GM12891 (cell line): ENCODE measurements around the gene ATE1.

ENCODE experiments used
- DNase-seq: peaks from one replicate; pipeline ENCODE4 v3.0.0; 2011; ENCODE audit warnings: low spot score; ENCODE audit not compliant: insufficient read length
- FAIRE-seq: peaks from 2 replicates; lab custom pipeline; 2011; peaks lifted over from hg19 to GRCh38; lab: Jason Lieb, UNC
- PAX5 ChIP-seq: IDR thresholded peaks from 2 replicates; pipeline ENCODE4 v1.6.1; 2011; ENCODE audit warnings: low read length, moderate library complexity, mild to moderate bottlenecking; ENCODE audit not compliant: insufficient read depth, severe bottlenecking
- POLR2A ChIP-seq: IDR thresholded peaks from 2 replicates; pipeline ENCODE4 v1.6.1; 2011; ENCODE audit warnings: low read depth, low read length, control low read depth
- POLR2AphosphoS5 ChIP-seq: IDR thresholded peaks from 2 replicates; pipeline ENCODE4 v1.6.1; 2011; ENCODE audit warnings: low read depth, low read length, control low read depth
- POU2F2 ChIP-seq: IDR thresholded peaks from 2 replicates; pipeline ENCODE4 v1.6.1; 2011; ENCODE audit warnings: low read depth, mild to moderate bottlenecking, control low read depth, low read length, moderate library complexity
- SPI1 ChIP-seq: IDR thresholded peaks from 2 replicates; pipeline ENCODE4 v1.6.1; 2011; ENCODE audit warnings: low read depth, low read length, control low read depth
- TAF1 ChIP-seq: IDR thresholded peaks from 2 replicates; pipeline ENCODE4 v1.6.1; 2011; ENCODE audit warnings: low read depth, low read length, control low read depth

Gene ATE1

GRCh38 chr10:121754666-121755065 is 173.2 kb downstream of the ATE1 start:
- FAIRE-seq (peak; percentile 16), DNase-seq (no peak)
- TF ChIP-seq PAX5 (no peak), POLR2A (no peak), TAF1 (no peak), SPI1 (no peak), POLR2AphosphoS5 (no peak), POU2F2 (no peak)

- FAIRE-seq (peak; percentile 20), DNase-seq (peak; percentile 11)
- TF ChIP-seq PAX5 (no peak), TAF1 (no peak), SPI1 (peak; percentile 71), POU2F2 (no peak)
Measured at GRCh38 chr10:121753726-121754476, 173.9 kb downstream of the ATE1 start.

- no peak for DNase-seq
- no peak for FAIRE-seq
- TF ChIP-seq PAX5 (no peak), TAF1 (no peak), POLR2A (no peak), SPI1 (no peak), POLR2AphosphoS5 (no peak), POU2F2 (no peak)
Measured at GRCh38 chr10:121751191-121751760, 176.6 kb downstream of the ATE1 start.

- FAIRE-seq: no peak
- no peak for DNase-seq
- TF ChIP-seq SPI1: no peak
Measured at GRCh38 chr10:121747163-121747775, 180.6 kb downstream of the ATE1 start.

- FAIRE-seq (no peak), DNase-seq (no peak)
- TF ChIP-seq POLR2AphosphoS5 (no peak), SPI1 (no peak), TAF1 (no peak)
Measured at GRCh38 chr10:121741248-121741792, 186.5 kb downstream of the ATE1 start.

GRCh38 chr10:121740069-121740468 is 187.8 kb downstream of the ATE1 start:
- TF ChIP-seq POLR2A (no peak), POLR2AphosphoS5 (no peak), SPI1 (no peak), POU2F2 (no peak), PAX5 (no peak)
- DNase-seq (no peak), FAIRE-seq (no peak)

GRCh38 chr10:121739114-121739513 is 188.7 kb downstream of the ATE1 start:
- TF ChIP-seq POLR2AphosphoS5 (no peak), SPI1 (no peak), POU2F2 (no peak), POLR2A (no peak), PAX5 (no peak), TAF1 (no peak)
- FAIRE-seq: no peak
- no peak for DNase-seq

- TF ChIP-seq PAX5 (no peak), POU2F2 (no peak), TAF1 (no peak), SPI1 (no peak), POLR2A (no peak), POLR2AphosphoS5 (no peak)
- FAIRE-seq: no peak
- no peak for DNase-seq
Measured at GRCh38 chr10:121736315-121737130, 191.3 kb downstream of the ATE1 start.

- no peak for TF ChIP-seq TAF1
- no peak for TF ChIP-seq POLR2A
- no peak for TF ChIP-seq POU2F2
- TF ChIP-seq PAX5: no peak
- no peak for TF ChIP-seq POLR2AphosphoS5
- no peak for TF ChIP-seq SPI1
- FAIRE-seq: no peak
- no peak for DNase-seq
Measured at GRCh38 chr10:121735263-121735662, 192.6 kb downstream of the ATE1 start.
